PC-9 (cell line): ENCODE data around the gene PRSS57. TPM values are rescaled to one million over a fixed set of nuclear protein-coding genes. Genes with fewer than 3 reads are reported as not detected.

Experiments used
- BruUV-seq: library from RNA; stranded (reverse); fragments of 400-500 nt; replicated peaks from 2 replicates; lab custom pipeline; 2021; lab: Mats Ljungman, UMichigan
- CTCF ChIA-PET: fragments of 300-600 bp; sonication (Branson Sonifier 250); formaldehyde crosslinking; loops from one replicate; lab custom pipeline; 2022; ENCODE audit warnings: antibody characterized with exemption; lab: Charles Lee
- POLR2A ChIA-PET: fragments of 300-600 bp; sonication (Branson Sonifier 250); formaldehyde crosslinking; loops from one replicate; lab custom pipeline; 2022; ENCODE audit warnings: antibody characterized with exemption; ENCODE audit not compliant: unreplicated experiment; lab: Charles Lee
- DNase-seq, 2 experiments: peaks; one replicate each; pipeline versions ENCODE4 v3.0.0 to v3.0.0-alpha.2; 2015 to 2022; ENCODE audit warnings: mixed read lengths in 1 of 2
- H2AFZ ChIP-seq: fragments of 200-600 bp; sonication (generic); 2 replicates; pipeline ENCODE4 v1.8.1; 2017; ENCODE audit warnings: antibody characterized with exemption
- H3F3A ChIP-seq: fragments of 200-600 bp; sonication (generic); 2 replicates; pipeline ENCODE4 v1.8.1; 2017; ENCODE audit warnings: antibody characterized with exemption, mild to moderate bottlenecking, low read depth; ENCODE audit not compliant: insufficient read depth
- H3K27ac ChIP-seq: fragments of 200-600 bp; sonication (generic); 2 replicates; pipeline ENCODE4 v1.6.1; 2016; ENCODE audit warnings: mixed run types
- H3K27me3 ChIP-seq: fragments of 200-600 bp; sonication (generic); 2 replicates; pipeline ENCODE4 v1.6.1; 2016; ENCODE audit warnings: low read depth, mixed run types; ENCODE audit not compliant: insufficient read depth
- H3K36me3 ChIP-seq: fragments of 200-600 bp; sonication (generic); 2 replicates; pipeline ENCODE4 v1.6.1; 2016; ENCODE audit warnings: low read depth, mixed run types
- H3K4me1 ChIP-seq: fragments of 200-600 bp; sonication (generic); replicated peaks from 2 replicates; pipeline ENCODE4 v1.6.1; 2016; ENCODE audit warnings: mixed run types; ENCODE audit not compliant: insufficient read depth
- H3K4me2 ChIP-seq: fragments of 200-600 bp; sonication (generic); 2 replicates; pipeline ENCODE4 v1.6.1; 2017; ENCODE audit warnings: mixed run types
- H3K4me3 ChIP-seq: fragments of 200-600 bp; sonication (generic); 2 replicates; pipeline ENCODE4 v1.6.1; 2016; ENCODE audit warnings: mixed run types
- H3K79me2 ChIP-seq: fragments of 200-600 bp; sonication (generic); 2 replicates; pipeline ENCODE4 v1.6.1; 2017; ENCODE audit warnings: low read depth, mixed run types
- H3K9me2 ChIP-seq: fragments of 200-600 bp; sonication (generic); 2 replicates; pipeline ENCODE4 v1.8.1; 2017; ENCODE audit warnings: mild to moderate bottlenecking; ENCODE audit not compliant: insufficient read depth
- H3K9me3 ChIP-seq: fragments of 200-600 bp; sonication (generic); 2 replicates; pipeline ENCODE4 v1.8.1; 2016; ENCODE audit warnings: low read depth; ENCODE audit not compliant: insufficient read depth
- H4K20me1 ChIP-seq: fragments of 200-600 bp; sonication (generic); 2 replicates; pipeline ENCODE4 v1.8.1; 2017; ENCODE audit not compliant: insufficient read depth
- EZH2 ChIP-seq: fragments of 200-600 bp; sonication (generic); IDR thresholded peaks from 2 replicates; pipeline ENCODE4 v1.8.0; 2017; ENCODE audit warnings: antibody characterized with exemption, low read depth
- intact Hi-C: fragments of 100-400 bp; cut with micrococcal nuclease; formaldehyde crosslinking; loops from one replicate; pipeline ENCODE4 v1.10.0; 2022; ENCODE audit not compliant: unreplicated experiment
- total RNA-seq: library from RNA; stranded (reverse); gene quantifications from 2 replicates; pipeline ENCODE4 v1.2.3, GENCODE V29; 2021
- TF ChIP-seq, protein P1 (sequence below): fragments of 200-600 bp; sonication (generic); conservative IDR thresholded peaks from 2 replicates; pipeline ENCODE4 v1.6.1; 2017; ENCODE audit warnings: mixed run types, antibody characterized with exemption, mild to moderate bottlenecking, moderate library complexity

The PRSS57 gene
- total RNA-seq, 1 experiment from 2014 or later = not detected

DNA sequence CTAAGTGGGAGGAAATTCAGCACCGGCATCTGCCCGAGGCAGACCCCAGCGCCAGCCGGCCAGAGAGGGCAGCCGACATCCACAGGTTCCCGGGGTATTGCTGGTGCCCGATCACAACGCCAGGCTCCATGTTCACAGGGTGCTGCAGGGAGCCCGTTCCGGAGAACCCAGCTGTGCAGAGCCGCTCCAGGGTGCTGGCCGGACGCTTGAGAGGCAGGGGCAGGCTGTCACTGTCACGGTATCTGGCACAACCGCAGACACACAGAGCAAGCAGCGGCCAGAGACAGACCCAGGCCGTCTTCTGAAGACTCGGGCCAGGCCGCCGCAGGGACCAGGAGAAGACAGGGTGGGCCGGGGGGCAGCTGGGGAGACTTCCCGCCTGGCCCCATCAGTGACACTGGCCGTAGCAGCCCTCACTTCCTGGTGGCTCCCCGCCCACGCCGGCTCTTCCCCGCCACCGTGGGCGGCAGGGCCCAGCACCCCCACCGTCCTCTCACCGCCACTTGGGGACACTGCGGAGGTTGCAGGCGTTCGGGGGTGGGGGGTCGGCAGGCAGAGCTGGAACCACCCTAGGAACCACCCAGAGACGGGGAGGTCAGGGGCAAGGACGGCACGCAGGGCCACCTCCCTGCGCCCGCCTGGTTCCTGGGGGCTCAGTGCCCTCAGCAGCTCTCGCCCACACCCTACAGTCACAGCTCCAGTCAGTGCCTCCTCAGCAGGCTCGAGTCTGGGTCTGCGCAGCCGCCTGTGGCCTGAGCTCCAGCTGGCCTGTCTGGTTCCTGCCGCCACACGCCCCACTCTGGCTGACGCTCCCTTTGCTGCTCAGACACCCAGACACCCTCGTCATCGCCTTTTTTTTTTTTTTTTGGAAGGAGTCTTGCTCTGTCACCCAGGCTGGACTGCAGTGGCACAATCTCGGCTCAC, 36.1 kb downstream of the PRSS57 start:
- Histone ChIP-seq H3K27me3 (no peaks in the 10 kb centered on the region), H3K36me3 (0 out of 2 replicates have a peak, but pooled peaks cover 4% of the 10 kb centered on the region), H4K20me1 (peaks cover 78% of the 10 kb centered on the region), H3F3A (peaks cover 13% of the 10 kb centered on the region), H3K4me3 (no peak overlapping the region), H3K4me2 (no peak overlapping the region), H3K9me3 (no peaks in the 10 kb centered on the region), H3K79me2 (peaks cover 86% of the 10 kb centered on the region), H3K27ac (no peak overlapping the region), H2AFZ (no peak overlapping the region), H3K4me1 (peaks cover 14% of the 10 kb centered on the region), H3K9me2 (no peaks in the 10 kb centered on the region)
- ChIA-PET POLR2A (no interaction called here), CTCF (no interaction called here)
- no TSS peak for BruUV-seq
- TF ChIP-seq EZH2 = no peak
- TF ChIP-seq, protein P1, sequence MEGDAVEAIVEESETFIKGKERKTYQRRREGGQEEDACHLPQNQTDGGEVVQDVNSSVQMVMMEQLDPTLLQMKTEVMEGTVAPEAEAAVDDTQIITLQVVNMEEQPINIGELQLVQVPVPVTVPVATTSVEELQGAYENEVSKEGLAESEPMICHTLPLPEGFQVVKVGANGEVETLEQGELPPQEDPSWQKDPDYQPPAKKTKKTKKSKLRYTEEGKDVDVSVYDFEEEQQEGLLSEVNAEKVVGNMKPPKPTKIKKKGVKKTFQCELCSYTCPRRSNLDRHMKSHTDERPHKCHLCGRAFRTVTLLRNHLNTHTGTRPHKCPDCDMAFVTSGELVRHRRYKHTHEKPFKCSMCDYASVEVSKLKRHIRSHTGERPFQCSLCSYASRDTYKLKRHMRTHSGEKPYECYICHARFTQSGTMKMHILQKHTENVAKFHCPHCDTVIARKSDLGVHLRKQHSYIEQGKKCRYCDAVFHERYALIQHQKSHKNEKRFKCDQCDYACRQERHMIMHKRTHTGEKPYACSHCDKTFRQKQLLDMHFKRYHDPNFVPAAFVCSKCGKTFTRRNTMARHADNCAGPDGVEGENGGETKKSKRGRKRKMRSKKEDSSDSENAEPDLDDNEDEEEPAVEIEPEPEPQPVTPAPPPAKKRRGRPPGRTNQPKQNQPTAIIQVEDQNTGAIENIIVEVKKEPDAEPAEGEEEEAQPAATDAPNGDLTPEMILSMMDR = no peak
- no peak for DNase-seq
- intact Hi-C loops = no loop called here

DNA sequence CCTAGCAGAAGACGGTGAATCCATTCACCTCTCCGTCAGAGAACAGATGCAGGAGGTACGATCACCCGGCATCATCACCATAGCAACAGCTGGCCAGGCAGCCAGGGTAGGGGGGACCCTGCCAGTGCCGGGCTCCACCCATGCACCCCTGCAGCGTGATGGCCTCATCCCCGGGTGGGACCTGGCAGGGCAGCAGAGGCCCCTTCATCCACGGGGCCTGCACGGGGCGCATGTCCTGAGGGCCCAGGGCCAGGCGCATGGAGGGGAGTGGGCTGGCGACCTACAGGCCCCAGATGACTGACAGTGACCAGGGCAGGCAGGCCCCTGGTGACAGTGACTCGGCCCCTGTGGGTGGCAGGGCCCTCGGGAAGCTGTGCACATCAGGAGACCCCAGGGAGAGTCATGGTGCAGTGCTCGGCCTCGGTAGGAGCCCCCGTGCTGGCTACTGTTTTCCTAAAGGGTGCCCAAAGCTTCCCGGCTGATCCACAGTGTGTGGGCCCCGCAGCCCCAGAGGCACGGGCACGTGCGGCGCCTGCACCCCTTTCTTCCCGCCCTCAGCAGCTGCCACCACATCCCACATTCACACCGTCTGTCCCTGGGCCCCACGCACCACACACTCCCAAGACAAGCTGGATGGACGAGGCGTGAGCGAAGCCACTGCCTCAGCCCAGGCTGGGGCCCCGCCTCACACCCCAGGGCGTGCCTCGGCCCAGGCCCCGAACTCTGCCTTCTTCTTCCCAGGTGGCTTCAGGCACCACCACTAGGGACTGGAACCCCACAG, 37.0 kb downstream of the PRSS57 start:
- TF ChIP-seq, protein P1 = no peak
- TF ChIP-seq EZH2 = no peak
- no peak overlapping the region for H3K27ac ChIP-seq
- H3K4me1 ChIP-seq = peaks cover 9% of the 10 kb centered on the region
- POLR2A ChIA-PET = no interaction called here
- peaks cover 87% of the 10 kb centered on the region for H4K20me1 ChIP-seq
- H3K9me3 ChIP-seq = no peaks in the 10 kb centered on the region
- CTCF ChIA-PET = no interaction called here
- DNase-seq = no peak
- H3K4me2 ChIP-seq = no peak overlapping the region
- no peak overlapping the region for H3K4me3 ChIP-seq
- no peaks in the 10 kb centered on the region for H3K27me3 ChIP-seq
- intact Hi-C loops = no loop called here
- H3F3A ChIP-seq = 0 out of 2 replicates have a peak, but pooled peaks cover 8% of the 10 kb centered on the region
- 0 out of 2 replicates have a peak, but pooled peaks cover 4% of the 10 kb centered on the region for H3K36me3 ChIP-seq
- BruUV-seq = no TSS peak
- H3K9me2 ChIP-seq = no peaks in the 10 kb centered on the region
- H3K79me2 ChIP-seq = peaks cover 95% of the 10 kb centered on the region
- no peak overlapping the region for H2AFZ ChIP-seq

DNA sequence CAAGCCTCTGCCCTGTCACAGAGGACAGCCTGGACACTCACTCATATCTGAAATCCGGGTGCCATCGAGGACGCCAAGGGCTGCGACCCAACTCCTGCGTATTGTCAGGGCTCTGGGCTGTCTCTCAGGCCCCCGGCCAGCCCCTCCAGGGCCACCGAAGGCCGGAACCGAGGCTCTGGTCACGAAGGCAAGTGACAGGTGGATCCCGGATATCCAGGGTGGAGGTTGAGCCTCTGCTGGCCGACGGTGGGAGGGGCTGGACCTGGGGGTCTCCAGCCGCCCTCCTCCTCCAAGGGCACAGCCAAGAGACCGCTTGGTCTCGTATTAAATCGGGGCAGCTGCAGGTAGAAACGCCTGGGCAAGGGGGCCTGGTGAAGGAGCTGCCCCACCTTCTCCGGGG, 37.6 kb downstream of the PRSS57 start:
- no TSS peak for BruUV-seq
- H3K79me2 ChIP-seq = peaks cover 99% of the 10 kb centered on the region
- POLR2A ChIA-PET = no interaction called here
- H3K9me3 ChIP-seq = no peaks in the 10 kb centered on the region
- no peak overlapping the region for H3K4me3 ChIP-seq
- H3K36me3 ChIP-seq = 0 out of 2 replicates have a peak, but pooled peaks cover 4% of the 10 kb centered on the region
- no peak overlapping the region for H2AFZ ChIP-seq
- intact Hi-C loops = no loop called here
- no peak overlapping the region for H3K4me2 ChIP-seq
- CTCF ChIA-PET = no interaction called here
- peaks cover 93% of the 10 kb centered on the region for H4K20me1 ChIP-seq
- H3F3A ChIP-seq = 0 out of 2 replicates have a peak, but pooled peaks cover 8% of the 10 kb centered on the region
- H3K27me3 ChIP-seq = no peaks in the 10 kb centered on the region
- no peaks in the 10 kb centered on the region for H3K9me2 ChIP-seq
- H3K27ac ChIP-seq = no peak overlapping the region
- TF ChIP-seq, protein P1 = no peak
- no peak for TF ChIP-seq EZH2
- no peak for DNase-seq
- H3K4me1 ChIP-seq = peaks cover 9% of the 10 kb centered on the region
